GM19438 (cell line): ENCODE data around the gene RAB7B.
"Not testable (repeated sequence)": the region's sequence is repeated elsewhere in the genome, so short reads cannot be mapped to it uniquely, and the experiment has no call there.

ENCODE experiments used
- ATAC-seq: cut with Tn5 transposase; IDR thresholded peaks from one replicate; pipeline ENCODE4 v1.9.1; 2021; ENCODE audit warnings: low read depth; ENCODE audit not compliant: unreplicated experiment

The RAB7B gene, protein sequence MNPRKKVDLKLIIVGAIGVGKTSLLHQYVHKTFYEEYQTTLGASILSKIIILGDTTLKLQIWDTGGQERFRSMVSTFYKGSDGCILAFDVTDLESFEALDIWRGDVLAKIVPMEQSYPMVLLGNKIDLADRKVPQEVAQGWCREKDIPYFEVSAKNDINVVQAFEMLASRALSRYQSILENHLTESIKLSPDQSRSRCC

DNA sequence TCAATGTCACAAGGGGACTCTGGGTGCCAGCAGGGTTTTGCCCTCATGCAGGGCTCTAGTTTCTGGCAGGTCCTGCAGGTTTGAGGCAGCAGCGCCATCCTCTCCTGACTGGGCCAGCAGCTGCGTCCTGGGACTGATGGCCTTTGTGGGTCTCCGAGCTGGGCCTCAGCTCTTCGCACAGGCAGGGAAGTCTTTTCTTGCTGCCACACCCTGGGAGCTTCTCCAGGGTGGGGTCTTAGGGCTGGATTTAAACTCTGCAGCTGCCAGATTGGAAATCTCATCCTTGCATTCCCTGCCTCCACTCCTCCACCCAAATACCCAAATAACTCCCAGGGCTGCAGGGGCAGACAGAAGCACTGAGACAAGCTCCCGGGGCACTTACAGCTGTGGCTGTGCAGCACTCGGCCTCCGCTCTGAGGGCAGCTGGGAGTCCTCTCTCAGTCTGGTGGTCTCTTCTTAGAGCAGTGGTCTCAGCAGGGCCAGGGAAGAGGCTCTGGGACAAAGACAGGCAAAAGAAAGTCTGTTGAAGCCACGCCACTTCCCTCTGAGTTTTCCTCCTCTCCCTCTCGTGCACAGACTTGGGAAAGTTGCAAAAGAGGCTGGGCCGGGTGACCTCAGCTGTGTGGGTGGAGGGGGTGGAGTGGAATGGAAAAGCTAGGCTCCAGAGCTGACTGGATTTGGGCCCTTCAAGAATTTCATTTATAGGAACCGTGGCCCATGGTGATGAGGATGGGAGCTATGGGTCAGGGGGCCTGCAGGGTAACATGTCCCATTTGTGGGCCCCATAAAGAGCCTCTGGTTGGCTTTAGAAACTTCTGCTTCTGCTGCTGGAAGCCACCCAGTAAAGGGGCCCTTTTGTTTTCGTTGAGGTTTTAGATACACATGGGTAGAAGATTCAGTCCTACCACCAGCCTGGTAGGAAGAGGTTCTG, at the start of gene RAB7B:
TSS of gene RAB7B (minus strand) at position 525 of the 931 bp plus-strand sequence. CDS start 9,260 bp downstream, outside the sequence.
- ATAC-seq, result no peak

DNA sequence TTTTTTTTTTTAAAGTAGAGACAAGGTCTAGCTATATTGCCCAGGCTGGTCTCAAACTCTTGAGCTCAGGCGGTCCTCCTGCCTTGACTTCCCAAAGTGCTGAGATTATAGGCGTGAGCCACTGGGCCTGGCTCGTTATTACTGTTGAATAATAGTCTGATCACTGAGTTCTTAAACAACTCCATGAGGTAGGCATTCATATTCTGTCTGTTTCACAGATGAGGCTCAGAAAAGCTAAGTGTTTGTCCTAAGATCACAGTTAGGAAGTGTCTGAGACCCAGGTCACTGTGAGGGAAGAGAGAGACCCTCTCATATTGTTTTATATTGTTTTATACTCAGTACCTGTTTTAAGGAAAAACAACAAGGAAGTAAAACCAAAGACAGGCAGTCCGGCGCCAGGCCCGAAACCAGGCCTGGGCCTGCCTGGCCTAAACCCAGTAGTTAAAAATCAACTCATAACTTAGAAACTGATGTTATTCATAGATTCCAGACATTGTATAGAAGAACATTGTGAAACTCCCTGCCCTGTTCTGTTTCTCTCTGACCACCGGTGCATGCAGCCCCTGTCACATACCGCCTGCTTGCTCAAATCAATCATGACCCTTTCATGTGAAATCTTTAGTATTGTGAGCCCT, 49.2 kb upstream of the RAB7B start:
- not testable (repeated sequence) for ATAC-seq

DNA sequence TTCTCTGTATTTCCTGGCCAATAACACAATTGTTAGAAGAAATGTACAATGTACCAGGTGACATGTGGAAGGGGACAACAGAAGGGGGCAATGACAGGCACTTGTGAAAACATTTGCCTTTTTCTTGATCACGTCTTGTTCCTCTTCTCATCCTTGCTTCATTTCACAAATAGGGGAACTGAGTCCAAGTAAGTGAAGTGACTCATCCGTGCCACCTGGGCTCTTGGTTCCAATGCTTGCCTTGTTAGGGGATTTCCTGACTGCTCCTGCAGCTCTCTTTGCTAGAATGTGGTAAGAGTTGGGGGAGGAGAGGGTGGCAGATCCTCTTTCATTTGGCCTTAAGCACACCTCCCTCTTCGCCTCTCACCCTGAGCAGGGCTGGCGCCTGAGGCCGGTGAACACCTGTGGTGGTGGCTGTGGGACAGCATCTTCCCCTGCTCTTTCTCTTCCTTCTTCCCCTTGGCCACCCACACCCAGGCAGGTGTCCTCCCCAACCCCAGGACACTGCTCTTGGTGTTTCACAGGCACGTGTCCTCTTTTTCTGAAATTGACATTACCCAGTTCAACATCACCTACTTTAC, 47.5 kb upstream of the RAB7B start:
- ATAC-seq, result peak; percentile 75

DNA sequence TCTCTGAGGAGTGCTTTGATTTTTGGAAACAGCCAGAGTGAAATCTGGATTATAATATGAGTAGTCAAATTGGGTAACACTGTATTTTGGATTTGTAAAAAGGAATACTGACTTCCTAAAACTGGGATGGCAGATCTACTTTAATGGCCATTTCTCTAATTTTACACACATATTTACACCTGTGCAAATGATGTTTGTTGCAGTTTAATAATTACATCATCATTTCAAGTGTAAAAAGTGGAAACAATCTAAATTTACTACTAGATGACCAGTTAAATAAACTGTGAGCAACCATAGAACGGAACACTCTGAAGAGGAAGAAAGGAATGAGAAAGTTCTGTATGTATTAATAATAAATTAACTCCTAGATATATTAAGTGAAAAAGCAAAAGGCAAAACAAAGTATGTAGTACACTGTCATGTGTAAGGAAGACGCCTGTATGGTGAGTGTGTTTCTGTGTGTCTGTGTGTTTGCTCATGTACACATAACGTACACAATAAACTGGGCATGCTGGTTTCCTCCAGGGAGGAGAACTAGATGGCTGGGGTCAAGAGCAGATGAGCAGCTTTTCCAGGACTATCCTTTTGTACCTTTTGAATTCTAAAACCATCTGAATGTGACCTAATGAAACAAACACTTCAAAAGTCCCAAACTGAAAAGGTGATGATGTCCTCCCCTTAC, 46.9 kb upstream of the RAB7B start:
- ATAC-seq, result no peak

DNA sequence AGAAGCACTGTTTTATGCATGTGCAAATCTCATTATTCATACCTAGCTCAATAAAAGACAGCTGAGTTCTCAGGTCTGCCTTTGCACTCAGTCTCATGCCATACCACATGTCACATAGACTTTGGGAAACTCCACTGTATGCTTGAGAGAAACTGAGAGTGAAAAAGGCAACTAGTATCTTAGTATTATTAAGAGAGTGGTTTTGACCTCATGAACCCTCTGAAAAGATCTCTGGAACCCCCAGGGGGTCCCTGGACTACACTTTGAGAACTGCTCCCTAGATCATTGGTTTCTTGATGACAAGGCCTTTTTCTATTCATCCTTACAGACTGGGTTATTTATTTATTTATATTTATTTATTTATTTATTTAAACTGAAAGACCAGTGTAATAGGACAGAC, 46.1 kb upstream of the RAB7B start:
- no peak for ATAC-seq

DNA sequence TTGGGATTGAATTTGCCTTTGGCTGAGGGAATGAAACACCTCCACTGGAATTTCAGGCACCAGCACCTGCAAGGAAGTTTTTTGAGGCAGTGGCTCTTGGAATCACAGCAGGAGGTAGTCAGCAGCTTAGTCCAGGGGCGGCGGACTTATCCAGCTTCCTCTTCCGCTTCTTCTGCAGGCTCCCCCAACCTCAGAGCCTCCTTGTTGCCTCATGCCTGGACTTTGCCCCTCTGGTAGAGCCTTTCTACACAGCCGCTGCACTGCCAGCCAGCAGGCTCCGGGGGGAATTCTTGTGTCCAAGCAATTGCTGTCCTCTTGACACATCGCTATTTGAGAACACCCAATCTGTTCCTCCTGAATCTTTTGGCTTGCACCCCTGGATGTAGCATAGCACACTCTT, 45.4 kb upstream of the RAB7B start:
- ATAC-seq, result no peak

DNA sequence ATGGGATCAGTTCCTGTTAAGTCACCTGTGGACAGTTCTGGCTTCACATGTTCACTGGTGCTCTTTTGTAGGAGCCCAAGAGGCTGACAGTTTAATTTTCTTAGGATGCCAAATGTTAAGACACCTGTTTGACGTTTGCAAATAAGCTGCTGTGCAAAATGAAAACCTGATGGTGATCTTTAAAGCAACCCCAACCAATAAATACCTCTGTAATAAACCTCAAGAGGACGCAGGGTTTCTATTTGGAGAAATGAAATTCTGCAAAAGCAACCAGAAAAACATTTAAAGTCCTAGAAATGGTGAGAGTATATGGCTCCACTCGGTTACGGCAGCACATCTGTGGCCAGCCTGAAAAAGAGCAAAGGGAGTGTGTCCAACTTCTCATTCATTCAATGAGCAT, 44.1 kb upstream of the RAB7B start:
- no peak for ATAC-seq

DNA sequence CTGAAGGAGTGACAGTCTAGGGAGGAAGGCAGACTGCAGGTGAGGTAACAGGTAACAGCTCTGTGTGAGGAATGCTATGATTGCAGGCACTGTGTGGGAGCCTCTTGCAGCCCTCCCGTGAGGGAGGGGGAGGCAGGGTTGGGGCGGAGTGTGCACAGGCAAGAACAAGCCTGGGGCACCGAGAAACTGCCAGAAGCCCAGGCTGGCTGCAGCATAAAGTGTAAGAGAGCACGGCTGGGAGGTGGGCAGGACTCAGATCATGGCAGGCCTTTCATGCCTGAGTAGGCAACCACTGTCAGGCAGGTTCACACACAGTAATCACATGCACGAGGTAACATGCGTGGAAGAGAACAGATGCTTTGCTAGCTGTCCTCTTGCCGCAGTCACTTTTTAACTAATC, 38.4 kb upstream of the RAB7B start:
- no peak for ATAC-seq

DNA sequence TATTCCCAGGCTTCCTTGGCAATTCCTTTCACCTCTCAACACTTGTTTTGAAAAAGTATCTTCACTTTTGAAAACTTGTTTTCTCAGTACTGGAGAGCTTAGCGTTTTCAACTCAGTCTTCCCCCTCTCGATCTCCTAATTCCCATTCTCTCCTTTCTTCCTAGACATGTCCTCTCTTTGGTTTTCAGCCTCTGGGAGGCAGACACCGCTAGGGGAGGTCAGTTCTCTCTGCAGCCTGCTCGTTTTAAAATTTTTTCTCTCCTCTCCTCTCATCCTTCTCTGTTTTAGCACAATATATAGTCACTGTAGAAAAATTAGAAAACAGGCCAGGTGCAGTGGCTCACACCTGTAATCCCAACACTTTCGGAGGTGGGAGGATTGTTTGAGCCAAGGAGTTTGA, 37.1 kb upstream of the RAB7B start:
- ATAC-seq, result no peak

DNA sequence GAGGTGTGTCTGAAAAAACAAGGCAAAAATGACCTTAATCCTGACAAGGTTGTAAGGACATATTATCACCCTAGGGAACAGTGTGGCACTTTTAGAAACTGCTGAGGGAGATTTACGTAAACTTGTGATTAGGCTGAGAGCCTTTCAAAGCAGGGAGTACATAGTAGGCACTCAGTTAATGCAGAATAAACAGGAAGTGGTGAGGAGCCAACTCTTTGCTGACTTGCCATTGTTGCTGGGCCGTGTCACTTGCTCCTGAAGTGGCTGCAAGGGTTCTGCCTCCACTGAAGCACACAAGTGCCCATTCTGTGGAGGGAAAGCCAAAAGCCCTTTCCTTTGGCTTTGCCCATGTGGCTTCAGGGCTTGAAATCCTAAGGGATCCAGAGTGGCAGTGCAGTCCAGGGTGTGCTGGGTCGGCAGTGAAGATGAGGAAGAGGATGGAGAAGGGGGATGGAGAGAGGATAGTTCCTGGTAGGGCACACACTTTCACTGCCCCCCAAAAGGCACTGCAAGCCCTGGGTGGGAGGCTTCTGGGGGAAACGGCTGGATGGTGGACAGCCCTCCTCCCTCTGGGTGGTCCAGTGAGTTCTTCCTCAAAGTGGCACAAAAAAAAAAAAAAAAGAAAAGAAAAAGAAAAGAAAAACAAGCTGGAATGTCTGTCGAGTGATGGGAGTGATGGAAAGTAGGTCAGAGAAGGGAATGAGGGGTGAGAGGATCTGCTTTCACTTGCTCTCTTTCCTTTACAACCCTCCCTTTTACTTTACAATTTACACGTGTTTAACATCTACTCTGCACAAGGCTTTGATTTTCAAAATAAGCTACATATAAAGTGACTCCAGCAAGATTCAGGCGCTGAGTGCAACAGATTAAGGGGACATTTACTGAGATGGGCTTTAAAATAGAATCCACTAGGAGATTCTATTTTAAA, 36.1 kb upstream of the RAB7B start:
- no peak for ATAC-seq

DNA sequence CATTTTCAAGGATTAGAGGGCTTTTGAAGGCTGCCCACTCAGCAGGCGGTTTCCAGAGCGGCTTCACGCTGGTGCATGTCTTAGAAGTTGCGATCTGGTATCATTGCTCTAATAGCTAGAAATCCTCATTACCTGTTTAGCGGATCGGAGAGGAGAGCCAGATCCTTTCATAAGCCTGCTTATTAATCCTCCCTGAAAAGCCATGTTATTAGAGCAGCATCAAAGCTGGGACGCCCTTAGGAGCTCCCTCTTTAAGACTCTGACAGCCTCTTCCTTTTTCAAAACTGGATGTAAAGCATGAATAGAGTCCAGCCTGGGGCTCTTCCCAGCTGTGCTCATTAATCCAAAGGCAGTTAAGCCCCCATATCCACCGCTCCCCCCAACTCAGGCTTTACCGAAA, 34.4 kb upstream of the RAB7B start:
- no peak for ATAC-seq

DNA sequence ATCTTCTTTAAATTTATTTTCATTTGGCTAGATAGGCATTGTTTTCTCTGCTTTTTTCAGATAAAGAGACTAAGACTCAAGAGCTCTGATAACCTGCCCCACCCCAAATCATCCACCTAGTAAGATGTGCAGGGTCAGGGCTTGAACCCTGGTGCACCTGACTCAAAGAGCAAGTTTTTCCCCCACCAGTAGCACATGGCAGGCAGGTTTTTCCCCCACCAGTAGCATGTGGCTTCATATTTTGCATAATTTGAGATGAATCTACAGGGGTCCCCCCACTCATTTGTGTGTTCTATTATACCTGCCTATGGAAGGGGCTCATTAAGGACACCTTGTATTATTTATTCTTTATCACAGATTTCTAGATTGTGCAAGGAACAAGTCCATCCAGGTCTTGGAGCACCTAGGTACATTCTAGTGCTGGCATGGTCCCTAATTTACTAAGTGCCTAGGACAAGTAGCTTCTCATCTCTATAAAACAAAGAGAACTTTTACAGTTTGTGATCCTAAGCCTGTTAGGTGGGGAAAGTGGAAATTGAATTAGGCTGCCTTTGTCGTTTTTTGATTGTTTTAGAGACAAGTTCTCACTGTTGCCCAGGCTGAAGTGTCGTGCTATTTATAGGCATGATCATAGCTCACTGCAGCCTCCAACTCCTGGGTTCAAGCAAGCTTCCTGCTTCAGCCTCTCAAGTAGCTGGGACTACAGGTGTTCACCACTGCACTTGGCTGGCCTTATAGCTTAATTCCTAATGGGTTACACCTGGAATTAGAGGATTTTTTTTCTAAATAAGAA, 33.7 kb upstream of the RAB7B start:
- ATAC-seq, result no peak

DNA sequence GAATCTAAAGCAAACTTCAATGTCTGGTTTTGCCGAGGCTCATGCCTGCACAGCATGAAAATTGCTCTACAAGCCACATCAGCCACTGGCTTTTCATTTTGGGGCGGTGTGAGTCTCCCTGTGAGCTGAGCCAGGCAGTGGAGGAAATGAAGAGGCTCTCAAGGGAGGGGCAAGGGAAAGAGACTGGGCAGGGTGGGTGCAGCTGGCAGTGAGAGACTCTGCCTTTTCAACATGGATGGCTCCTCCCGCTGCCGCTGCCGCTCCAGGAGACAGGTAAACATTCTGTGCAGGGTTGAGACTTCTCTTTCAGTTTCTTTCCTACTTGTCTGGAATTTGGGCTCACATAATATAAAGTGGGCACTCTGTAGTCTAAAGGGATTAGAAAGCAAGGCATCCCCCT, 31.8 kb upstream of the RAB7B start:
- ATAC-seq, result no peak

DNA sequence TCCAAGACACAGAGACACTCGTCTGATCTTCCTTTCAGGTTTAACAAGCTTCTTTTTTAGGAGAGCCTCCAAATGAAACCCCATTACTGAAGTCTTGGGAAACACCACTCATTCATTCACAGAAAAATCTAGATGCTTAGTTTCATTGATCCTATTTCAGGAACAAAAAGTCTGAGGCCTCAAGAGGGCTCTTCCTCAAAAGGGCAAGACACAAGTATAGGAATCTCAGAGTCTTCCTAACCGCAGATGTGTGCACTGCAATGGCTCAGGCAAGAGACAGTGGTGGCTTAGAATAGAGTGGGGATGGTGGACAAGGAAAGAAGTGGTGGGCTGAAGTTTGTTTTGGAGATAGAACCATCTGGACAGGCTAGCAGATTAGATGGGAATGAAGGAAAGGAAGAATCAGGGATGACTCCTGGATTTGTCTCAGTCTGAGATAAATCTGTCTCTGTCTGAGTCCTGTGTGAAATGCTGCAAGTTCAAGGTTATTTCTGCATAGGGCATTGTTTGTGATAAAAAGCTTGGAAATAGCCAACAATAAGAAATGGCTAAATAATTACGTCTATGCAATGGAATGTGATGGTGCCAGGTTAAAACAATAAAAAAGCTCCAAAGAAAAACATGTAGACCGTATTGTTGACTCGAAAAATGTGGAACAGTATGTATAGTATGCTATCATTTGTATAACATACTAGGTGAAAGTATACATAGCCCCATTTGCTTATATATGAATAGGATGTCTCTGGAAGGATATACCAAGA, 29.4 kb upstream of the RAB7B start:
- no peak for ATAC-seq

DNA sequence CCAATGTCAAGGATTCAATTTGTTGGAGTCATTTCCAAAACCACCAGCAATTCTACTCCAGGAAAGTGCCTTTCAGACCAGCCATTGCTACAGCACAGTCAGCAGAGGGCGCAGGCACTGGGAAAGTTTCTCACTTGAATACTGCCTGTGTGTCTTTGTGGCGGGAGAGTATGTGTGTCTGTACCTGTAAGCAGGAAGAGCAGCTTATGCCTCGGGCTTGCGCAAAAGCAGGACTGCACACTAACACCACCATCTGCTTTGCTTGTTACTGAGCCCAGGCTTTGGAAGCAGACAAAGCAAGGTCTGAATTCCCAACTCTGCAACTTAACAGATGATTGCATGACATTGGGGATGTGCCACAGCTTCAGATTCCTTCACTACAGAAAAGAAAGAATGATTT, 27.5 kb upstream of the RAB7B start:
- peak; percentile 90 for ATAC-seq

DNA sequence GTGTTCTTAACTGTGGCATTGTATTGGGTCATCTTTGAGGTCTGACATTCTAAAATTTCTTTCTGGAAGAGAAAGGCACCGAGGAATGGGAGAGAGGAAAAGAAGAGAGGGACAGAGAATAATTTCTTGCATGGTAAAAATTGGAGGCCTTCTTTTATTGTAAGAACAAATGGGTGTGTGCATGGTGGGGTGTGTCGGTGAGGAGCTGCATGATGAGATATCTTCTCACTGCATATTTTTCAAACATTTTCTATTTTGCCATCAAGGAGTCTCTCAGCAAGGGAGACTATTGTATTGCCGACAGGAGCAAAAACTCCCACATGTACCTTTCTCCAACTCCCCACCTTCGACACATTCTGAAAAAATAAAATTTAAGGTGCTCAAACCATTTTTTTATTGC, 27.0 kb upstream of the RAB7B start:
- no peak for ATAC-seq

DNA sequence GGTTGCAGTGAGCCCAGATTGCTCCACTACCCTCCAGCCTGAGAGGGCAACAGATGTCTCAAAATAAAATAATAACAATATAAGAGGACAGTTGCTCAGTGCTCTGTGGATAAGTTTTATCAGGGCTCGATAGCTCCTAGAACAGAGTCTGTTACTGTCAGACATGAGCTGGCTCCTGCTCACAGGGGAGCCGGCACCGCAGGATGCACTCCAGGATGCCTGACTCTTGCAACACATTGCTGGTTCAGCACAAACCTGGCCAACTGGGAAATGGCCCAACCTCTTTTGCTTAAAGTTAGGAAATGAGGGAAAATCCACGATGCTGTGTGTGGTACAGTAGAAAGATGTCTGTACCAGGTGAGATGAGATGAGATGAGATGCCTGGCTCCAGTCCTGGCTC, 26.3 kb upstream of the RAB7B start:
- ATAC-seq, result no peak

DNA sequence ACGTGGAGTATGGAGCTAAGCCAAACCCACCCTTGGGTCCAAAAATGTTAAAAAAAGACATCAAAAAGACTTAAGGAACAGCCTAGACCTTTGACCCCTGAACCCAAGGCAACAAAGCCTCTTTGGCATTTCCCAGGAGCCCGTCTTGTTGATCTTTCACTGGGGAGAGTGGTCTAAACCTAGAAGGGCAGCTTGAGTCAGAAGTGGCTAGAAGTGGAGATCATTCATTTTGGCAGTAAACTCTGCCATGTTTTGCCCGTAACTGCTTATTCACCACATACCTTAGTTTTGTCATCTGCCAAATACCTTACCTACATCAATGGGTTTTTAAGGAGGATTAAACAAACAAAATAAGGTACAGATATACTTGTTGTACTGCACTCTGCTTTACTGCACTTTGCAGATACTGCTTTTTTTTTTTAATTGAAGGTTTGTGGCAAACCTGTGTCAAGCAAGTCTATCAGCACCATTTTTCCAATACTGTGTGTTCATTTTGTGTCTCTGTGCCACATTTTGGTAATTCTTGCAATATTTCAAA, 22.2 kb upstream of the RAB7B start:
- no peak for ATAC-seq
